ENCODE measurements around the gene TCF7L2.
A peak's percentile ranks its signal among the peaks of the same experiment; 100 is the strongest.

TCF7L2 gene

DNA sequence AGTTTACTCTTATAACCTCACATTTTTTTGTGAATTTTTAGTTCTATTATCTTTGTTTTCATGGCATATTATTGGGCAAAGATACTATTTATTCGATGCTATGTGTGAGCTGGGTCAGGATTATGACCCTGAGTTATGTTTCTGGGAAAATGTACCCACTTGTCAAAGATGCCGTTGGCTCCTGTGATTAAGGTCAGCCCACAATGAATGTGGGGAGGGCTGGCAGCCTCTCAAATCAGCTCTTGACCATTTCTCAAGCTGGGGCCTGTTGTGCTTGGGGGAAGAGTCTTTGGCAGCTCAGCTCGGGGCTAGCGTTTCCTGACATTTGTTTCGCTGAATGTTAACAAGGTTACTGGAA lies 97.5 kb downstream of the TCF7L2 start:
- no peak overlapping the region for H3K27ac ChIP-seq
- no peak for TF ChIP-seq ZFX (IDR thresholded peaks at IDR 0.05)
- TF ChIP-seq, protein P1, sequence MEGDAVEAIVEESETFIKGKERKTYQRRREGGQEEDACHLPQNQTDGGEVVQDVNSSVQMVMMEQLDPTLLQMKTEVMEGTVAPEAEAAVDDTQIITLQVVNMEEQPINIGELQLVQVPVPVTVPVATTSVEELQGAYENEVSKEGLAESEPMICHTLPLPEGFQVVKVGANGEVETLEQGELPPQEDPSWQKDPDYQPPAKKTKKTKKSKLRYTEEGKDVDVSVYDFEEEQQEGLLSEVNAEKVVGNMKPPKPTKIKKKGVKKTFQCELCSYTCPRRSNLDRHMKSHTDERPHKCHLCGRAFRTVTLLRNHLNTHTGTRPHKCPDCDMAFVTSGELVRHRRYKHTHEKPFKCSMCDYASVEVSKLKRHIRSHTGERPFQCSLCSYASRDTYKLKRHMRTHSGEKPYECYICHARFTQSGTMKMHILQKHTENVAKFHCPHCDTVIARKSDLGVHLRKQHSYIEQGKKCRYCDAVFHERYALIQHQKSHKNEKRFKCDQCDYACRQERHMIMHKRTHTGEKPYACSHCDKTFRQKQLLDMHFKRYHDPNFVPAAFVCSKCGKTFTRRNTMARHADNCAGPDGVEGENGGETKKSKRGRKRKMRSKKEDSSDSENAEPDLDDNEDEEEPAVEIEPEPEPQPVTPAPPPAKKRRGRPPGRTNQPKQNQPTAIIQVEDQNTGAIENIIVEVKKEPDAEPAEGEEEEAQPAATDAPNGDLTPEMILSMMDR (conservative IDR thresholded peaks at IDR 0.05), result no peak

DNA sequence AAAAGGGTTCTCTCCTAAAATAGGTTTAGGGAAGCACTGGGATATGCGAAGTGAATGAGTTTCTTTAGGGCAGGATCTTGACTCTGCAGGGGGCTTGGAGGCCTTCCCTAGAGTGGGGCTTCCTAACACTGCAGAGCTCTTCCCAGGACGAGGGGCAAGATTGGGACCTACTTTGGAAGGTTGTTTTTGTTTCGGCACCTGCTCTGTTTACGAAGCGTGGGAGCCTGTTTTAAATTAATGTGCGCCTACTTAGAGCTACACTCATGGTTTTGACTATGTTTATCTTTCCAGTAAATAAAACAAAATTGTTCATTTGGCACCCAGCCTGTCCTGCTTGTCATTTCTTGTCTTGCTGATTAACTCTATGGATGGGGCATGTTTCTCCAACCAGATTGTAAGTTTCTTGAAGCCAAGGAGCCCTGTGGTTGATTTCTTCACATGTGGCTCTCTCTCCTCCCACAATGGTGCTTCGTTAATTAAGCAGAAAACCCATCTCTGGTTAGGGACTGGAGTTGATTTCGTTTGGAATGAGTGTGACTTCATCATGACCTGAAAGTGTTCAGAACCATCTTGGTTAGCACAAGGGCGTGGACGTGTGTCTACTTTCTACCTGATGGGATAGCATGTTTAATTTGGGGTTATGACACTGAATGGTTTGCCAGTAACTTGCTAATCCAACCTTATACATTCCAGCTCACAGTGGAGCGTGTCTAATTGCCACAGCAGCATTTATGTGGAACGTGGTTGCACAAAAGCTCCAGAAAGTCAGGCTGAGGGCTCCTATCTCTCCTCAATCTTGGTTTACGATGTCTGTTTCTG lies 98.1 kb downstream of the TCF7L2 start:
- no peak overlapping the region for H3K27ac ChIP-seq
- TF ChIP-seq, protein P1 (conservative IDR thresholded peaks at IDR 0.05), result no peak
- TF ChIP-seq ZFX (IDR thresholded peaks at IDR 0.05), result no peak

DNA sequence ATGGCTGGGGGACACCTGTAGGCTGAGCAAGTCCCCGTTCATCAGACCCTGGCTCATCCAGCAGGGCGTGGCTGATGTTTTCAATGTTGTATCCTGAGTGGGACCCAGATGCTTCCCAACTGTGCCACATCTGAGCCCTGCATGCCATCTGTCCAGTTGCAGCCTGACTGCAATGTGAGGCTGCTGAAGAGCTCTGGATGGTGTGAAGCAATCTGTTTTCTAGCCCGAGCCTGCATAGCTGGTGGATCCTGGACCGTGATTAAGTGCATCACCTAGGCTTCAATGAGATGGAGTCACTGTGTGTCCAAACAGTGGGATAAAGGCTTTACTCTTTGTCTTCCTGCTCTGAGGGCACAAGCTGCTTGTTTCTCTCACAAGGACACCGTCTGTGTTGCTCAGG lies 99.8 kb downstream of the TCF7L2 start:
- H3K27ac ChIP-seq, result no peak overlapping the region
- no peak for TF ChIP-seq ZFX (IDR thresholded peaks at IDR 0.05)
- TF ChIP-seq, protein P1 (conservative IDR thresholded peaks at IDR 0.05), result no peak

DNA sequence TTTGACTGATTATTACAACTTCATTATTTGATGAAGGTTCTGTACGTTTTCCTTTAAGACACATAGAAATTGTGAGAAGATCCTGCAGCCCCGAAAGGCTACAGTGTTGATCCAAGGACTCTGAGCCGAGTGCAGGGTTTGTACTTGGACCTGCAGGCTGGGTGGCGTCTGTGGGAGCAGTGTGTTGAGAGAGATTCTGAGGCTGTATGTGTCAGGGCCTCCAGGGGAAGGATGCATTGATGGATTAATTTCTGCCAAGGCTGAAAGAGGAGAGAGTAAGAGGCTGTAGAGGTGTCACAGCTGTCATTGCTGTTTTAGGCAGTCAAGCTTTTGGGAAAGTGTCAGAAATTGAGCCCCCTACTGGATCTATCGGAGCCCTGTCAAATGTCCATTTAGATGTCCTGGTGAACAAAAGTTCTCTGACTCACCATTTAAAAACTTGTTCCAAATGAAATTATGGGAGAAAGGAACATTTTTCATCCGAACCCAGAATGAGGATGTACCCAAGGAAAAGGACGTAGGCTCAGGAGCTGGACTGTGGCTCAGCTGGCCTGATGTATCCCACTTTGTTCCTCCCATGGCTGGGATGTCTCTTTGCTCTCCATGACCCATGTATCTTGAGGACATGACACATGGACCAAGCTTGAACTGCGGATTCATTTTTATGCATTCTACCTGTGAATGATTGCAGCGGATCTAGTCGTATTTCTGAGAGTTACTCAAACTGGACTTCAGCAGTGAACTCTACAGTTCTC lies 102.2 kb downstream of the TCF7L2 start:
- no peak for TF ChIP-seq ZFX (IDR thresholded peaks at IDR 0.05)
- TF ChIP-seq, protein P1 (conservative IDR thresholded peaks at IDR 0.05), result peak; percentile 39
- no peak overlapping the region for H3K27ac ChIP-seq

DNA sequence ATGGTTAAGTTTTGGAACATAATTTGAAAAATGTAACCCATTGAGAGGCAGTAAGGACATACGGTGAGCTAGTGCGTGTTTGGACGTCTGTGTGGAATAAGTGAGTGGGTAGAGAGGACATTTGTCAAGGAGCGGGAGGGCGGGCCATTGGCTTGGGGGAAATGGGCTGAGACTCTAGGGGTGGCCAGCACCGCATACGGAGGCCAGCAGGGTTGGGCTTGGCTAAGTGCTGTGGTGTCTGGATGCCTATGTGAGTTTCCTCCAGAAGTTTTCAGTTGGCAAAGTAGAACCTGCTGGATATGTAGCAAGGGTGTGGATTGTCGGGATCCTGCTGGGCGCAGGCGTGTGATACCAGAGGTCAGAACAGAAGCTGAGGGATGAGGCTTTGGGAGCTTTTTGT lies 103.0 kb downstream of the TCF7L2 start:
- TF ChIP-seq ZFX (IDR thresholded peaks at IDR 0.05), result no peak
- TF ChIP-seq, protein P1 (conservative IDR thresholded peaks at IDR 0.05), result no peak
- H3K27ac ChIP-seq, result no peak overlapping the region

DNA sequence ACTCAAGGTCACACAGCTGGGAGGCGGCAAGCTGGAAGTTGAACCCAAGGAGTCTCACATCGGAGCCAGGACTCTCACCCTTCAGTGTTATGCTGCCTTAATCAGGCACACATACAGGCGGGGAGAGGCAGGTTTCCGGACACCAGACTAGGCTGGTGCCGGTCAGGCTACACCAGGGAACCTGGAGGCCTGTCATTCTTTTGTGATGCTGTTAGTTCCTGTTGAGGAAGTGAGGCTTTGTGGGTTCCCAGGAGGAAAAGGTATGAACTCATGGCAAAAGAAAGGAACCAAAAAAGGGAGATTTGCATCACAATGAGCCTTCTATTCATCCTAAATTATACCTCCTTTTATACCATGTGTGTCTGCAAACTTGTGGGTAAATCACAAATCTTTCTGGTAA lies 103.8 kb downstream of the TCF7L2 start:
- no peak overlapping the region for H3K27ac ChIP-seq
- no peak for TF ChIP-seq ZFX (IDR thresholded peaks at IDR 0.05)
- TF ChIP-seq, protein P1 (conservative IDR thresholded peaks at IDR 0.05), result no peak

DNA sequence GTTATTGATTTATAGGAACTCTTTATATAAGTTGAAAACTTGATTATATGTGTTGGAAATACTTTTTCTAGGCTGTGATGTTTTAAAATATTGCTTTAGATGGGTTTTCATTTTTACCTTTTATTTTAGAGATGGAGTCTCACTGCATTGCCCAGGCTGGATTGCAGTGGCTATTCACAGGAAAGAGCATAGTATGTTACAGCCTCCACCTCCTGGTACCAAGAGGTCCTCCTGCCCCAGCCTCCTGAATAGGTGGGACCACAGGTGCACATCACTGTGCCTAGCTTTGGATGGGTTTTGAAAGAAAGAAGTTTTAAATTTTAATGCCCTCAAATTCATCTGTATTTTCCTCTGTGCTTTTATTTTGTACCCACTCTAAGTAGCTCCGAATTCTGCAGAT lies 105.4 kb downstream of the TCF7L2 start:
- no peak for TF ChIP-seq ZFX (IDR thresholded peaks at IDR 0.05)
- TF ChIP-seq, protein P1 (conservative IDR thresholded peaks at IDR 0.05), result no peak
- H3K27ac ChIP-seq, result no peak overlapping the region
